Esophagus muscularis mucosa (tissue), 4 donors: ENCODE measurements around the gene DDX23. TPM values are rescaled to one million over a fixed set of nuclear protein-coding genes. Genes with fewer than 3 reads are reported as not detected.

Source experiments
- DNase-seq: peaks from one replicate; pipeline ENCODE4 v3.0.0-alpha.2; 2017; ENCODE audit errors: extremely low spot score
- H3K27ac ChIP-seq, 4 donors: fragments of 200-600 bp; sonication (generic); replicated peaks in 1 of 4; 1 replicate in 3 of 4; 2 replicates in 1 of 4; pipeline ENCODE4 v1.5.1; 2016 to 2019; ENCODE audit warnings: mild to moderate bottlenecking in 1 of 4
- H3K27me3 ChIP-seq, 4 donors: fragments of 200-600 bp; sonication (generic); one replicate each; pipeline versions ENCODE4 v1.5.1 to v1.6.0; 2016 to 2019
- H3K36me3 ChIP-seq, 4 donors: fragments of 200-600 bp; sonication (generic); one replicate each; pipeline ENCODE4 v1.5.1; 2016 to 2019
- H3K4me1 ChIP-seq, 4 donors: fragments of 200-600 bp; sonication (generic); one replicate each; pipeline ENCODE4 v1.5.1; 2016 to 2019
- H3K4me3 ChIP-seq, 4 donors: fragments of 200-600 bp; sonication (generic); 1 replicate in 2 of 4; 2 replicates in 2 of 4; pipeline ENCODE4 v1.5.1; 2016 to 2019; ENCODE audit warnings: mild to moderate bottlenecking in 4 of 4, moderate library complexity in 1 of 4
- H3K9me3 ChIP-seq, 4 donors: fragments of 200-600 bp; sonication (generic); 1 replicate in 3 of 4; 2 replicates in 1 of 4; pipeline ENCODE4 v1.5.1; 2016 to 2019
- CTCF ChIP-seq, 3 experiments: fragments of 200-600 bp in 2 of 3; fragments of 450-650 bp in 1 of 3; sonication (generic) in 2 of 3; IDR thresholded peaks; one replicate each; pipeline ENCODE4 v1.5.1; 2017 to 2019; ENCODE audit warnings: antibody characterized with exemption in 3 of 3, mild to moderate bottlenecking in 2 of 3, moderate library complexity in 1 of 3
- EP300 ChIP-seq: sonication (generic); formaldehyde crosslinking; IDR thresholded peaks from one replicate; pipeline ENCODE4 v1.6.1; 2017; ENCODE audit warnings: antibody characterized with exemption
- POLR2A ChIP-seq: fragments of 450-650 bp; IDR thresholded peaks from one replicate; pipeline ENCODE4 v1.6.1; 2017; ENCODE audit warnings: antibody characterized with exemption, moderate library complexity, mild to moderate bottlenecking, low read depth
- POLR2AphosphoS5 ChIP-seq, 2 donors: sonication (generic); formaldehyde crosslinking; IDR thresholded peaks; one replicate each; pipeline ENCODE4 v1.6.1; 2017; ENCODE audit warnings: antibody characterized with exemption in 2 of 2
- WGBS: methylation state at CpG from one replicate; pipeline ENCODE4 v1.1.5; 2018; 5-methylcytosine and 5-hydroxymethylcytosine counted together
- intact Hi-C: fragments of 100-400 bp; cut with DNase I; formaldehyde crosslinking; loops from one replicate; pipeline ENCODE4 v1.15.1; 2023
- total RNA-seq, 4 donors: library from RNA; depleted of rRNA; stranded (reverse); fragments of >200 nt; gene quantifications; one replicate each; pipeline versions ENCODE4 v1.1.0 to v1.2.1, GENCODE V29; 2016

DDX23 gene
- 10 to 100 TPM; 51.1 to 88.3 (median 74.1) TPM for total RNA-seq

GRCh38 chr12:48851883-48852733 lies at the start of gene DDX23:
Gene DDX23 (minus strand): TSS chr12:48852163. CDS start chr12:48845782, 6,381 bp downstream.
- Histone ChIP-seq H3K4me3 (peak within 1 kb of the TSS; percentile 74 to 94 (median 90)), H3K36me3 (peaks cover 0 to 16% (median 0%) of the 10 kb centered on the region in 4 donors), H3K27ac (peak within 1 kb of the TSS; percentile 80 to 94 (median 84)), H3K9me3 (no peaks in the 10 kb centered on the region), H3K4me1 (peaks cover 26 to 38% (median 32%) of the 10 kb centered on the region in 4 donors), H3K27me3 (no peaks in the 10 kb centered on the region)
- DNase-seq, result peak; percentile 99
- intact Hi-C loops, result loop anchor here (5.0 kb wide), 1 partner anchor 85 kb away; no protein-coding TSS in a partner anchor
- WGBS, result under 1% methylated on average over 27 of the region's 53 CpGs
- TF ChIP-seq CTCF (IDR thresholded peaks at IDR 0.05) (no peak), POLR2AphosphoS5 (IDR thresholded peaks at IDR 0.05) (peak; percentile 77 to 84), POLR2A (peak; percentile 27), EP300 (peak; percentile 94)

- WGBS, result 89% methylated on average over 2 of the region's 2 CpGs
- H3K36me3 ChIP-seq, result no peaks in the 10 kb centered on the region
These were observed 49.3 kb upstream of the DDX23 start for GRCh38 chr12:48901278-48901677.

GRCh38 chr12:48899651-48900050 lies 47.7 kb upstream of the DDX23 start:
- WGBS, result 66% methylated on average over 2 of the region's 2 CpGs
- H3K9me3 ChIP-seq, result no peaks in the 10 kb centered on the region
- no peak for DNase-seq
- H3K27ac ChIP-seq, result no peak overlapping the region
- H3K27me3 ChIP-seq, result peaks cover 0 to 4% (median 0%) of the 10 kb centered on the region in 4 donors
- H3K4me3 ChIP-seq, result no peak overlapping the region
- intact Hi-C loops, result no loop called here
- peaks cover 0 to 15% (median 12%) of the 10 kb centered on the region in 4 donors for H3K4me1 ChIP-seq
- no peaks in the 10 kb centered on the region for H3K36me3 ChIP-seq
- TF ChIP-seq CTCF (IDR thresholded peaks at IDR 0.05), result no peak
- TF ChIP-seq POLR2AphosphoS5 (IDR thresholded peaks at IDR 0.05), result no peak
- TF ChIP-seq EP300, result no peak
- TF ChIP-seq POLR2A, result no peak

More at GRCh38 chr12:48901278-48901677, 49.3 kb upstream of the DDX23 start:
- intact Hi-C loops, result no loop called here
- H3K9me3 ChIP-seq, result no peaks in the 10 kb centered on the region
- H3K27ac ChIP-seq, result no peak overlapping the region
- H3K4me3 ChIP-seq, result no peak overlapping the region
- peaks cover 0 to 15% (median 12%) of the 10 kb centered on the region in 4 donors for H3K4me1 ChIP-seq
- DNase-seq, result no peak
- no peak for TF ChIP-seq CTCF (IDR thresholded peaks at IDR 0.05)
- no peak for TF ChIP-seq POLR2AphosphoS5 (IDR thresholded peaks at IDR 0.05)
- TF ChIP-seq POLR2A, result no peak
- TF ChIP-seq EP300, result no peak
- peaks cover 0 to 4% (median 0%) of the 10 kb centered on the region in 4 donors for H3K27me3 ChIP-seq

GRCh38 chr12:48894271-48894670 lies 42.3 kb upstream of the DDX23 start:
- no peak overlapping the region for H3K4me3 ChIP-seq
- H3K36me3 ChIP-seq, result no peaks in the 10 kb centered on the region
- H3K9me3 ChIP-seq, result no peaks in the 10 kb centered on the region
- WGBS, result 61% methylated on average over 1 of the region's 1 CpG
- H3K27ac ChIP-seq, result no peak overlapping the region
- peaks cover 0 to 14% (median 0%) of the 10 kb centered on the region in 4 donors for H3K27me3 ChIP-seq
- DNase-seq, result no peak
- H3K4me1 ChIP-seq, result peaks cover 7 to 13% (median 10%) of the 10 kb centered on the region in 4 donors
- TF ChIP-seq POLR2AphosphoS5 (IDR thresholded peaks at IDR 0.05), result no peak
- TF ChIP-seq POLR2A, result no peak
- TF ChIP-seq EP300, result no peak
- no peak for TF ChIP-seq CTCF (IDR thresholded peaks at IDR 0.05)
- intact Hi-C loops, result no loop called here
